ENCODE results near the gene GRIN2A.

GRIN2A gene

GRCh38 chr16:9846362-9847099 is 335.7 kb downstream of the GRIN2A start:
- Histone ChIP-seq H3K36me3 (ENCODE audit: insufficient read depth, low read length) (no peaks in the 10 kb centered on the region), H3K4me1 (ENCODE audit: insufficient read depth, low read length) (no peaks in the 10 kb centered on the region), H3K9ac (ENCODE audit: low read length) (no peak overlapping the region), H3K9me3 (ENCODE audit: low read length) (no peaks in the 10 kb centered on the region), H3K4me3 (ENCODE audit: low read depth in 1 of 2, low read length in 2 of 2) (no peak overlapping the region), H3K27ac (ENCODE audit: low read depth, low read length) (no peak overlapping the region), H3K27me3 (ENCODE audit: control insufficient read depth in 1 of 2, insufficient read depth in 2 of 2, low read length in 2 of 2) (no peaks in the 10 kb centered on the region)

- no peak overlapping the region for H3K9ac ChIP-seq (ENCODE audit: low read length)
- H3K9me3 ChIP-seq (ENCODE audit: low read length): no peaks in the 10 kb centered on the region
- no peaks in the 10 kb centered on the region for H3K27me3 ChIP-seq (ENCODE audit: control insufficient read depth in 1 of 2, insufficient read depth in 2 of 2, low read length in 2 of 2)
- no peaks in the 10 kb centered on the region for H3K36me3 ChIP-seq (ENCODE audit: insufficient read depth, low read length)
- H3K27ac ChIP-seq (ENCODE audit: low read depth, low read length): no peak overlapping the region
- no peaks in the 10 kb centered on the region for H3K4me1 ChIP-seq (ENCODE audit: insufficient read depth, low read length)
- H3K4me3 ChIP-seq (ENCODE audit: low read depth in 1 of 2, low read length in 2 of 2): no peak overlapping the region
Measured at GRCh38 chr16:9845661-9846361, 336.4 kb downstream of the GRIN2A start.

GRCh38 chr16:9844361-9844760 is 337.9 kb downstream of the GRIN2A start:
- Histone ChIP-seq H3K36me3 (ENCODE audit: insufficient read depth, low read length) (no peaks in the 10 kb centered on the region), H3K27me3 (ENCODE audit: control insufficient read depth in 1 of 2, insufficient read depth in 2 of 2, low read length in 2 of 2) (no peaks in the 10 kb centered on the region), H3K9ac (ENCODE audit: low read length) (no peak overlapping the region), H3K4me3 (ENCODE audit: low read depth in 1 of 2, low read length in 2 of 2) (no peak overlapping the region), H3K9me3 (ENCODE audit: low read length) (no peaks in the 10 kb centered on the region), H3K27ac (ENCODE audit: low read depth, low read length) (no peak overlapping the region), H3K4me1 (ENCODE audit: insufficient read depth, low read length) (no peaks in the 10 kb centered on the region)

- Histone ChIP-seq H3K36me3 (ENCODE audit: insufficient read depth, low read length) (no peaks in the 10 kb centered on the region), H3K9ac (ENCODE audit: low read length) (no peak overlapping the region), H3K27me3 (ENCODE audit: control insufficient read depth in 1 of 2, insufficient read depth in 2 of 2, low read length in 2 of 2) (no peaks in the 10 kb centered on the region), H3K4me1 (ENCODE audit: insufficient read depth, low read length) (no peaks in the 10 kb centered on the region), H3K4me3 (ENCODE audit: low read depth in 1 of 2, low read length in 2 of 2) (no peak overlapping the region), H3K9me3 (ENCODE audit: low read length) (no peaks in the 10 kb centered on the region), H3K27ac (ENCODE audit: low read depth, low read length) (no peak overlapping the region)
Measured at GRCh38 chr16:9843424-9844018, 338.7 kb downstream of the GRIN2A start.

GRCh38 chr16:9840761-9841665 is 341.2 kb downstream of the GRIN2A start:
- no peaks in the 10 kb centered on the region for H3K9me3 ChIP-seq (ENCODE audit: low read length)
- no peaks in the 10 kb centered on the region for H3K27me3 ChIP-seq (ENCODE audit: control insufficient read depth in 1 of 2, insufficient read depth in 2 of 2, low read length in 2 of 2)
- no peak overlapping the region for H3K27ac ChIP-seq (ENCODE audit: low read depth, low read length)
- H3K4me3 ChIP-seq (ENCODE audit: low read depth in 1 of 2, low read length in 2 of 2): no peak overlapping the region
- H3K36me3 ChIP-seq (ENCODE audit: insufficient read depth, low read length): no peaks in the 10 kb centered on the region
- no peaks in the 10 kb centered on the region for H3K4me1 ChIP-seq (ENCODE audit: insufficient read depth, low read length)
- no peak overlapping the region for H3K9ac ChIP-seq (ENCODE audit: low read length)

GRCh38 chr16:9837481-9837880 is 344.7 kb downstream of the GRIN2A start:
- H3K27ac ChIP-seq (ENCODE audit: low read depth, low read length): no peak overlapping the region
- no peak overlapping the region for H3K9ac ChIP-seq (ENCODE audit: low read length)
- no peaks in the 10 kb centered on the region for H3K9me3 ChIP-seq (ENCODE audit: low read length)
- no peak overlapping the region for H3K4me3 ChIP-seq (ENCODE audit: low read depth in 1 of 2, low read length in 2 of 2)
- H3K36me3 ChIP-seq (ENCODE audit: insufficient read depth, low read length): no peaks in the 10 kb centered on the region
- no peaks in the 10 kb centered on the region for H3K4me1 ChIP-seq (ENCODE audit: insufficient read depth, low read length)
- no peaks in the 10 kb centered on the region for H3K27me3 ChIP-seq (ENCODE audit: control insufficient read depth in 1 of 2, insufficient read depth in 2 of 2, low read length in 2 of 2)

GRCh38 chr16:9836118-9836736 is 346.0 kb downstream of the GRIN2A start:
- no peaks in the 10 kb centered on the region for H3K36me3 ChIP-seq (ENCODE audit: insufficient read depth, low read length)
- H3K4me3 ChIP-seq (ENCODE audit: low read depth in 1 of 2, low read length in 2 of 2): no peak overlapping the region
- no peak overlapping the region for H3K27ac ChIP-seq (ENCODE audit: low read depth, low read length)
- no peaks in the 10 kb centered on the region for H3K9me3 ChIP-seq (ENCODE audit: low read length)
- H3K9ac ChIP-seq (ENCODE audit: low read length): no peak overlapping the region
- no peaks in the 10 kb centered on the region for H3K4me1 ChIP-seq (ENCODE audit: insufficient read depth, low read length)
- no peaks in the 10 kb centered on the region for H3K27me3 ChIP-seq (ENCODE audit: control insufficient read depth in 1 of 2, insufficient read depth in 2 of 2, low read length in 2 of 2)

GRCh38 chr16:9827062-9827752 is 355.0 kb downstream of the GRIN2A start:
- H3K4me3 ChIP-seq (ENCODE audit: low read depth in 1 of 2, low read length in 2 of 2): no peak overlapping the region
- H3K9ac ChIP-seq (ENCODE audit: low read length): no peak overlapping the region
- no peaks in the 10 kb centered on the region for H3K9me3 ChIP-seq (ENCODE audit: low read length)
- H3K27me3 ChIP-seq (ENCODE audit: control insufficient read depth in 1 of 2, insufficient read depth in 2 of 2, low read length in 2 of 2): no peaks in the 10 kb centered on the region
- no peaks in the 10 kb centered on the region for H3K4me1 ChIP-seq (ENCODE audit: insufficient read depth, low read length)
- H3K27ac ChIP-seq (ENCODE audit: low read depth, low read length): no peak overlapping the region
- no peaks in the 10 kb centered on the region for H3K36me3 ChIP-seq (ENCODE audit: insufficient read depth, low read length)

- Histone ChIP-seq H3K9ac (ENCODE audit: low read length) (no peak overlapping the region), H3K27me3 (ENCODE audit: control insufficient read depth in 1 of 2, insufficient read depth in 2 of 2, low read length in 2 of 2) (no peaks in the 10 kb centered on the region), H3K27ac (ENCODE audit: low read depth, low read length) (no peak overlapping the region), H3K4me3 (ENCODE audit: low read depth in 1 of 2, low read length in 2 of 2) (no peak overlapping the region), H3K36me3 (ENCODE audit: insufficient read depth, low read length) (no peaks in the 10 kb centered on the region), H3K4me1 (ENCODE audit: insufficient read depth, low read length) (no peaks in the 10 kb centered on the region), H3K9me3 (ENCODE audit: low read length) (no peaks in the 10 kb centered on the region)
Measured at GRCh38 chr16:9826656-9827055, 355.6 kb downstream of the GRIN2A start.

GRCh38 chr16:9824200-9825068 is 357.8 kb downstream of the GRIN2A start:
- Histone ChIP-seq H3K36me3 (ENCODE audit: insufficient read depth, low read length) (no peaks in the 10 kb centered on the region), H3K4me3 (ENCODE audit: low read depth in 1 of 2, low read length in 2 of 2) (no peak overlapping the region), H3K4me1 (ENCODE audit: insufficient read depth, low read length) (no peaks in the 10 kb centered on the region), H3K9me3 (ENCODE audit: low read length) (no peaks in the 10 kb centered on the region), H3K27me3 (ENCODE audit: control insufficient read depth in 1 of 2, insufficient read depth in 2 of 2, low read length in 2 of 2) (no peaks in the 10 kb centered on the region), H3K9ac (ENCODE audit: low read length) (no peak overlapping the region), H3K27ac (ENCODE audit: low read depth, low read length) (no peak overlapping the region)
